ENCODE measurements around the gene F5. TPM values are rescaled to one million over a fixed set of nuclear protein-coding genes. Genes with fewer than 3 reads are reported as not detected.
"Not testable (repeated sequence)": the region's sequence is repeated elsewhere in the genome, so short reads cannot be mapped to it uniquely, and the experiment has no call there.

The F5 gene
- total RNA-seq, 1 donor from 2014 or later: not detected

DNA sequence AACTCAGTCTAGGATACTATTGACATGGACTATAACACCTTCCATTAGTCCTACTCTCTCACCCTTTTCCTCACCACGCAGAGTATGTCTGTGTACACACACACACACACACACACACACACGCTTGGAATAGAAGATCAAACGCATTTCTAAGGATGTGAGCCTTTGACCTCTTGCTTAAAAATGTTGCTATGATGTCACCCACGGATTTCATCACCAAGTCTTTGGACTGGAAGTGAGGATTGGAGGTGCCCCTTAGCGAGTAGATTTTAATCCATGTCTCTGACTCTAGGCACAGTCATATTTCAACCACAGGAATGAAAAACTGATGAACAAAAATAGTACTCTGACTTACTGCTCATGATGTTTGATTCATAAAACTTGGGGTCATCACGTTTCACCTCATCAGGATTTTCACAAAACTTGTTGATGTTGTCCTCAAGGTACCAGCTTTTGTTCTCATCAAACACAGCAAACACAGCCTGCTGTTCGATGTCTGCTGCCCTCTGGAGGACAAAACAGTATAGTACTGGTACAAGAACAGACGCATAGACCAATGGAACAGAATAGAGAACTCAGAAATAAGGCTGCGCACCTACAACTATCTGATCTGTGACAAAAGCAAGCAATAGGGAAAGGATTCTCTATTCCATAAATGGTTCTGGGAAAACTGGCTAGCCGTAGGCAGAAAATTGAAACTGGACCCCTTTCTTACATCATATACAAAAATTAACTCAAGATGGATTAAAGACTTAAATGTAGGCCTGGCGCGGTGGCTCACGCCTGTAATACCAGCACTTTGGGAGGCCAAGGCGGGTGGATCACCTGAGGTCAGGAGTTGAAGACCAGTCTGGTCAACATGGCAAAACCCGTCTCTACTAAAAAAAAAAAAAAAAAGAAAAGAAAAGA lies 39.9 kb downstream of the F5 start:
- peak; percentile 41 for DNase-seq (ENCODE audit: extremely low read depth, low read depth, low spot score)

DNA sequence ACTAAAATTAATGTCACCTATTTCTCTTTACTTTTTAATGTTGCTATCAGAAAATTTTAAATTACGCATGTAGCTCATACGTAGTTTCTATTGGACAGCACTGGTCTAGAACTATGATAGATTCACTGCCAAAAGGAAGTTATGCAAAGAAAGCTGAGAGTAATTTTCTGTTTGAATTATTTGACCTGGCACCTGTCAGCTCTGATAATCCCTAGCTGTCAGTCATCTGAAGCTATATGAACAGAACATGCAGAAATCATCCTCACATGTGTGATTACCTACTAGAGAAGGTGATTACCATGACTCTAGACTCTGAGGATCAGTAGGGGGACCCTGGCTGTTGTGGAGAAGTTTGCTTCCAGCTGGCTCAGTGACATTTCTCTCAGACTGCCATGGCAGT lies 40.8 kb downstream of the F5 start:
- no peak for DNase-seq (ENCODE audit: extremely low read depth, low read depth, low spot score)

DNA sequence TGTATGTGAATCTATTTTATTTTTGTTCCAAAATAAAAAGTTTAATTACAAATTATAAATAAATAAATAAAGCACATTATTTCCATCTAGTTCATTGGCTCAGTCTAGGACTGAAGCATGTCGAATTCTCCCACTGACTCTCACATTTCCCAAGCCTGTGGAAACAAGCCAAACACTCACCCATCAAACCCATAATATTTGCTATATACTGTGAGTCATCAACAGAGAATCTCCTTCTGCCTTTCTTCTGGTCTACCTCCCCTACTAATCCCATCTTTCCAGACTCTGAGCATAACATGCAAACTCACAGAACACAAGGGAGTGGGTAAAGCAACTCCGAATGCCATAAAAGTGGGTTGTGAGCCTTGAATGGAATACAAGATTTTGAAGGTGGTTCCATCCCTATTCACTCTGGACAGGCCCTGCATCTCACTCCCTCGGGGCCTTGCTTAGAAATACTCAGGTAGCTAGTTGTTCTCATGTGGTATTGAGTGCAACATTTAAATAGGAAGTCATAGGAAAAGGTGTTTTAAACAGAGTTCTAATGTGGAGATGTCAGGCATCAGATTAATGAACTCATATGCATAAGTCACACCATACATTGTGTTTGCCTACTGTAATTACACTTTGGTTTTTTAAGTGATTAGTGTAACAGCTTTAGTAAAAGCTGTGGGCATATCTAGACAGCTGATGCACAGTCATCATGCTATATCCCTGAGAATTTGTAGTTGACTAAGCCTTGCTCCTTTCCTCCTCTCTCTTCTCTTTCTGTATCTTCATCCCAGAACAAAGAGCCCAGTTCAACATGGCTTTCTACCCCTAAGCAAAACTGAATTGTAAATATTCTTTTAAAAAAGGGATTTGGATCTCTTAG lies 47.0 kb downstream of the F5 start:
- DNase-seq (ENCODE audit: extremely low read depth, low read depth, low spot score): peak; percentile 7

DNA sequence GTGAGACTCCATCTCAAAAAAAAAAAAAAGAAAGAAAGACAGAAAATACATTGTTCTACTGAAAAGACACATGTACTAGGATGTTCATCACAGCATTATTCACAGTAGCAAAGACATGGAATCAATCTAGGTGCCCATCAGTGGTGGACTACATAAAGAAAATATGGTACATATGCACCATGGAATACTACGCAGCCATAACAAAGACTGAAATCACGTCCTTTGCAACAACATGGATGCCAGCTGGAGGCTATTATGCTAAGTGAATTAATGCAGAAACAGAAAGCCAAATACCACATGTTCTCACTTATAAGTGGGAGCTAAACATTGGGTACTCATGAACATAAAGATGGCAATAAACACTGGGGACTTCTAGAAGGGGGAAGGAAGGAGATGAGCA lies 51.6 kb downstream of the F5 start:
- no peak for DNase-seq (ENCODE audit: extremely low read depth, low read depth, low spot score)

DNA sequence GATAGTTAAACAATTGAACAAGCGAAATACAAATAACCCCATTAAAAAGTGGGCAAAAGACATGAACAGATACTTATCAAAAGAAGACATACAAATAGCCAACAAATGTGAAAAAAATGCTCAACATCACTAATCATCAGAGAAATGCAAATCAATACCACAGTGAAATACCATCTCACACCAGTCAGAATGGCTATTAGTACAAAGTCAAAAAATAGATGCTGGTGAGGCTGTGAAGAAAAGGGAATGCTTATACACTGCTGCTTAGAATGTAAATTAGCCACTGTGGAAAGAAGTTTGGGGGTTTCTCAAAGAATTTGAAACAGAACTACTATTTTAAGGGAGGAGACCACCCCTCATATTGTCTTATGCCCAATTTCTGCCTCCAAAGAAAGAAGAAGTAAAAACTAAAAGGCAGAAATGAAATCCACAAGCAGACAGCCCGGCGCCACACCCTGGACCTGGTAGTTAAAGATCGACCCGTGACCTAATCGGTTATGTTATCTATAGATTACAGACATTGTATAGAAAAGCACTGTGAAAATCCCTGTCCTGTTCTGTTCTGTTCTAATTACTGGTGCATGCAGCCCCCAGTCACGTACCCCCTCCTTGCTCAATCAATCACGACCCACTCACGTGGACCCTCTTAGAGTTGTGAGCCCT lies 52.6 kb downstream of the F5 start:
- not testable (repeated sequence) for DNase-seq (ENCODE audit: extremely low read depth, low read depth, low spot score)

DNA sequence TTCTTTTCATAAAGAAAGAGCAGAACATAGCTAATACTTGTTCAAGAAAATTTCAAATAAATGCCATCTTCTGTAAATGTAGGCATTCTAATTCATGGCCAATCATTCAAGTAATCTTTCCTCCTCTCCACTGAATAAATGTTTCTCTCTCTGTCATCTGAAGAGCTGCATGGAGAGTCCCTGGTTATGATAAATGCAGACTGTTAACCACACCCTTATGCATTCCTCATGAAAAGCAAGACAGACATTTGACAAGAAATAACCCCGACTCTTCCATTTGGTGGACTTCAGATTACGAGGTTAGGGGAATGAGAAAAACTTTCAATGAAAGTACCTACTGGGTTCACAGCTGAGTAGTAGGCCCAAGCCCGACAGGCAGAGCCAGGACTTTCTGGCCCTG lies 55.8 kb downstream of the F5 start:
- no peak for DNase-seq (ENCODE audit: extremely low read depth, low read depth, low spot score)

DNA sequence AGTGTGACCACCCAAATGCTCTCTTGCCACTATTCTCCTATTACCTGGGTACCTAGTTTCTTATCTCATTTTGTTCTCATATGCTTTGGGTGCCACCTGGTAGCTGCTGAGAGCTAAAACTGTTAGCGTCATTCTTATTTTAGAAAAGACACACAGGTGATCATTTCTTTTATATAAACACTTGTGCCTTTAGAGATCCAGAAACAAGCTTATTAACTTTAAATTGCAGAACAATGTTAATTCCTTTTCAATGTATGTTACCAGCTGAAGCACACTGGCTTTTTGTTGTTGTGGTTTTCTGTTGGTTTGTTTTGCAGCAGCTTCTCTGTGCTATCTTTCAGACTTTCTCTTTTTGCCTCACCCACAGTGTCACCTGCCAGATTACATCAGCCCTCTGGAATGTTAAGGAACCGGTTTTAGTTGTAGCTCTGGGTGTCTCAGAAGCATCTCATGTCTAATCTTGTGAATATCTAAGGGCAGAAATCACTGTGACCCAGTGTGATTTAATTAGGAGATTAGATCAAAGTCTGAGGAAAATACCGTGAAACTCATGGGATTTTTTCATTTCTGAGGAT lies 57.1 kb downstream of the F5 start:
- DNase-seq (ENCODE audit: extremely low read depth, low read depth, low spot score): no peak

DNA sequence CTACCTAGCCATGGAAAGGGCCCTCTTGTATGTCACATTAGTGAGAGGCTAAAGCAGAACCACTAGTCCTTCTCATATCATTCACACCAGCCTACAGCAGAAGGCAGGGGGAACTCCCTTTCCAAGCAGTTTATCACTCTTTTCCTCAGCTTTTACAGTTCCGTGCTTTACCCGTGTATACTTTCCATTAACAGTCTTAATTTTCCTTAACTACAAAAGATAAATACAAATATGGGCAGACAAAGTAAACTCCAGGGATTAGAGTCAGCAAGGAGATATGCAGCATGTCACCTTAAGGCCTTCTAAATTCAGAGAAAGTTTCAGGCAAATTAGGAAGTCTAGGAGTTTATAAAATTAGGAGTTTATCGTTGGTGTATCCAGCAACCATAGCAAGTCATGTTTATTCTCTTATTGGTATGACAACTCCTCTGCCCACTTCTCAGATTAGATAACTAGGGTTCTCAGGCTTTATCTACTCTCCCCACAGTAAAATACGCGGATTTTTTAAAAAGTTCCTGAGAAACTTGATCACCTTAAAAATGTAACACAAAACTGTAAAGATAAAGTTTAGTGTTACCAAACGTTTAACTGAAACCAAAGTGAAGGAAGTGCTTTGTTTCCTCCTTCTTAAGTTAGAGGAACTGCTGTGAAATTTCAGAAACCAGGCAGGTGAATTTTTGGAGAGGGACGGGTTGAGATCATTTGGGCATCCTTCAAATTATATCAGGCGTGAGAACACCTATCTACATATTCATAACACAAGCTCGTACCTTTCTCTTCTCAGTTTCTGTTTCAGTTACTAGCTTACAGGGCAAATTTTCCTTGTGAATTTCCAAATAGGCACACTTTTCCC lies 57.8 kb downstream of the F5 start:
- no peak for DNase-seq (ENCODE audit: extremely low read depth, low read depth, low spot score)

DNA sequence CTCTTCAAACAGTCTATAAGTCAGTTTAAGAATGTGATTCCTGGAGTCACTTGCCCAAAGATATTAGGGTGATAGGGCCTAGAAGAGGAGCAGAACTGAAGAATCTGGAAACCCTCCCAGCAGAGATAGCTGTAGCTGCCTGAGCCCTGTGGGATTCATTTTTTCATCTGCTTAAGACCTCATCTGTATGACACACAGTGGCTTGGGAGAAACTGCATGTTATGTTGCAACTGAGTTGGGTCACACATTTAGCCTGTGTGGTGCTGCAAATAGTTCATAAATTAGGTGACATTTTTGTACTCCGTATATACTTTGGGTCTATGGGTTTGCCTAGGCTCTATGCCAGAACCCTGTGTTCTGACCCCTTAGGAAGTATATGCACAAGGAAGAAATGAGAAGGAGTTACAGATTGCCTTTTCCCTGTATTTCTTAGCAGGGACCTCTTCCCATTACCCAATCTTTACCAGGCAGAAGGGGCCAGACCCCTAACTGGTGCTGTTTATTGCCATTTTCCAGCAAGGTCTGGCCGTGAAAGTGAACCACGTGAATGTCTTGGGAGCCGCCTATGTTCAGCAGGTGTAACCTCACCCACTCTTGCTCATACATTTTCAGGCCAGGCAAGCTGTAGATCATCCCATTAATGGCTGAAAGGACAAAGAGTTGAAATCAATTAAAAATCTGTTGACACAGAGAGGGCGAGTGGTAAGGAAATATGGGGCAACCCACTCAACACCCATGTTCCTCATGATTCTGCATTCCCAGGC lies 58.6 kb downstream of the F5 start:
- DNase-seq (ENCODE audit: extremely low read depth, low read depth, low spot score): no peak

DNA sequence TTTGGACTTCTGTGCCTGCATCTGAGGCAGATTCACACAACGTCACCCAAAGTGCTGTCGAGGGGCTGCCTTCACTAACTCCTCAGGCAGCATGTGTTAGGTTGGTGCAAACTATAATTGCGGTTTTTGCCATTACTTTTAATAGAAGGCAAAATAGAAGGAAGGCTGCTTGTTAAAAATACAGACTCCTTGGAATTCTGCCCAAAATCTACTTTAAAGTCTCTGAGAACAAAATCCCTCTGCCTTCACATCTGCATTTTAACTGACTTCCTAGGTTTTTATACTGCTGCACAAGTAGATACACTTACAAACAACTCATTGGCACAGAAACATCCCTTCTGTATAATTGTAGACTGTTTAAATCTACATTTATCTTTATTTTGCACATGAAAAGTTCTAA lies 59.3 kb downstream of the F5 start:
- no peak for DNase-seq (ENCODE audit: extremely low read depth, low read depth, low spot score)

DNA sequence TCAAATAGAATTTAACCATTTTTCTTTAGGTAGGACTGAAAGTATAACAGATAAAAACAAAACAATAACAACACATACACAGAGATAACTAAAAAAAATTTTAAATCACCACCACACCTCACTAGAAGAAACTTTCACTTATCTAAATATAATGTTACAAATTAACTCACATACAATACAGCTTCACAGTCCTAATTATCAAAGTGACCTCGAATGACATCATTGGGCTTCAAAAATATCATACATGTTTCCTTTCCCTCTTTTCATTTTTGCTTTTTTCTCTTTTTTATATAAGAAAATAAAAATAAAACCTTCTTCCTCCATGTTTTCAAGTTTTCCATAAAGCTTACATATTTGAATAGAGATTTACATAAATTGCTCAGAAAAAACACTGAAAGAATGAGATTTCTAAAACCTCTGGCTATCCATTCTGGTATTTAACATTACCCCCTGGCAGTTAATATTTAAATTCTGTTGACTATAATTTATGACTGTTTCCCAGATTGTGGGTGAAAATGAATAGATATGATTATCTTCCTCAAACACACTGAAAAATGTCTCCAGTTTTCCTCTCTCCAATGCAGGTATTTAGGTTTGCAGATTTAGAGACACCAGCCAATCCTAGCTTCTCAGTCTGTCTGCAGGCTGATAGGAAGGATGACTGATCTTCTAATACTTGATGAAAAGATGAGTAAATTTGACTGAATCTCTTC lies 60.0 kb downstream of the F5 start:
- no peak for DNase-seq (ENCODE audit: extremely low read depth, low read depth, low spot score)

DNA sequence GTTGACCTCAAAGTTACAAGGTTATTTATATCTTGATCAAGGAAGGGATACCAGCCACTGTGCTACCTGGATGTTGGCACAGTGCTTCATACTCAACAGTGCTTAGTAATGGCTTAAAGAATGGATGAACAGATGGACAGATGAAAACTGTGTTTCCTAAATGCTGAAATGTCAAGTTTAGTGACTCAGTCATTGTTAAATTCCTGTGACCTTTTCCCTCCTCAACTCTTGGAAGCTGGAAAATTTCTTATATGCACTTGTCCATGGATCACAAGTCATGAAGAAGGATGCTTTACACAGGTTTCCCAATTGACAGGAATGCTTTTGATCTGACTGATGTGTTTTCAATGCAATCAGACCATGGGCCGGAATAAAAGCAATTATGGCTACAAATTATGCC lies 60.9 kb downstream of the F5 start:
- no peak for DNase-seq (ENCODE audit: extremely low read depth, low read depth, low spot score)

DNA sequence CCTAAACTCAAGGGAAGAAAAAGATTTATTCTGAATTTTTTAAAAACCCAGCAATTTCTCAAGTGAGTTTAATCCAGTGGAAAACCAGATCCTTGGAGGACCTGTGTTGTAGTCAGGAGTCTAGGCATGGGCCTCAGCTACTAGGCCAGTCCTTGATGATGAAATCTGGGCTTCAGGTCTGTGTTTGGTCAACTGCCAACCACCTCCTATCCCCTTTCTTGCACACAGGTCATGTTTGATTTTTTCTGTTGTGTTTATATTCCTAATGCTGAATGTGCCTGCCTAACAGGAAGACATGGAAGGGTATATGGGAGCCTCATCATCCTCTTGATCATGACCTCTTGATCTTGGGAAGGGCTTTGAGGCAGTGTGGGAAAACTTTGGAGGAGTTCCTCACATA lies 62.4 kb downstream of the F5 start:
- DNase-seq (ENCODE audit: extremely low read depth, low read depth, low spot score): no peak

DNA sequence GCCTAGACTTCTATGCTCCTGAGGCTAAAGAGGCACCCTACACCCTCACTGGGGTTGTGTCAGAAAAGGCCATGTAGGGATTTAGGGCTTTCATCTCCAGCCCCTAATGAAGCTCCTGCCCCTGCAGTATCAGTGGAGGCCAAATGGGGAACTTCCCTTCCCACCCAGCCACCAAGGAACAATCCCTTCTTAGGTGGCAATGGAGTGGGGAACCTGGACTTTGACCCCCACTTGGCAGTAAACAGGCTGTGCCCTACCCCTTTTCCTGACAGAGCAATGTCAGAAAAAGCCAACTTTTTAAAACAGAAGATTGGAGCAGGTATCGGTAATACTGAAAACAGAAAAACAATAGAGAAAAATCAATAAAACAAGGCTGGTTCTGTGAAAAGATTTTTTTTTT lies 65.1 kb downstream of the F5 start:
- DNase-seq (ENCODE audit: extremely low read depth, low read depth, low spot score): no peak

DNA sequence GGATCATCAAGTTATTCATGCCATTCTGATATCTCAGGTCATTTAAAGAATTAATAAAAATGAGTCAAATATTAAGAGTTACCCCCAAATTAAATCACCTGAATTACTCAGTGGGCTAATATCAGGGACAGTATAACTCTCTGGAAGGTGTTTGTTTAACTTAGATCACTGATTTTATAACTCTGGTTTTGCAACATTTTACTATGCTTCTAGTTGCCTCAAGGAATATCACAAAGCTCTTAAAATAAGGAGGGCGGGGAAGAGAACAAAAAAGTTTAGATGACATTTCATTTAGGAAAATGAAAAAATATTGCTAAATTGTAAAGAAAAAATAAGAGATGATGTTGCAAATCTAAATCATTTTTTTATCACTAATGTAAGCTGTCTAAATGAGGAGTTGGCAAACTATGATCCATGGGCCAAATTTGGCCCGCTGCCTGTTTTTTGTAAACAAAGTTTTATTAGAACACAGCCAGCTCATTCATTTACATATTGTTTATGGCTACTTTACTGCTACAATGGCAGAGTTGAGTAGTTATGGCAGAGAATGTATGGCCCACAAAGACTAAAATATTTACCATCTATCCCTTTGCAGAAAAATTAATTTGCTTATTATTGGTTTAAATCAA lies 68.6 kb downstream of the F5 start:
- DNase-seq (ENCODE audit: extremely low read depth, low read depth, low spot score): no peak

DNA sequence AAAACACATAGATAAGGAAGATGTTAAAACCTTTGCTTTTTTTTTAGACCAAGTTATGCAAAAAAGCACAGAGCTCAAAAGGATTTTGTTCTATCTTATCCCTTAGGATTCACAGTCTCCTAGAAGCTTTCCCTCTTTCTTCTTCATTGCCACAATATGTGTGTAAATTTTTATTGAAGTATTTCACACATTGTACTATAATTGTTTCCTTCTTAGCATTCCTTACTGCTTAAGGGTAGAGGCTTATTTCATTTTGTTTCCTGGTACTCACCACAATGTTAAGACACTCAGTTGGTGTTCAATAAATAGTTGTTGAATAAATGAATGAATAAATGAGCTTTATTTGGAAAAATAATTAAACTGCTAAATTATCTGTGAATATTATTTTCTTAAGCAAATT lies 70.6 kb downstream of the F5 start:
- DNase-seq (ENCODE audit: extremely low read depth, low read depth, low spot score): no peak

DNA sequence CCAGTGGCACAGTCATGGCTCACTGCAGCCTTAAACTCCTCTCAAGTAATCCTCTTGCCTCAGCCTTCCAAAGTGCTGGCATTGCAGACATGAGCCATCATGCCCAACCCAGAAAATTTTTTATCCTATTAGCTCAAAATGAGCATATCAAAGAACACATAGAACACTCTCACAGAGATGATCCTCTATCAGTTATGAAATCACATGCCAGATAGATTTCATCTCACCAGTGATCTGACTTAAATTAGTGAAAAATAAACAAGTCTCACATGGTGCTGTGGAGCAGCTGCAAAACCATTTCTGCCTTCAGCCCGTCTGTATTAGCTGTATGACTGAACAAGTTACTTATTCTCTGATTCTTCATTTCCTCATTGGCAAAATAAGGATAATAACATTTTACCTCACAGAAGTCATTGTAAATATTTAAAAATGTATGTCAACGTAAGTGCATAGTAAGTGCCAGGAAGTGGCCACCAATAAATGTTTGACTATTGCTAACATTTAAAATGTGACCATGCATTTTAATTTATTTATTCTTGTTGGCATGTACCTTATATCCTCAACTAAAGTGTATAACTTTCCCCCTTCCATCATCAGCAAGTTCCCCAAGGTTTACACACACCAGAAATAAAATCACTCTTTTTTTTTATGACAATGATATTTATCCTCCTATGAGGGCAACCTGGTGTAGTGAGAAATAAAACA lies 71.6 kb downstream of the F5 start:
- DNase-seq (ENCODE audit: extremely low read depth, low read depth, low spot score): no peak

DNA sequence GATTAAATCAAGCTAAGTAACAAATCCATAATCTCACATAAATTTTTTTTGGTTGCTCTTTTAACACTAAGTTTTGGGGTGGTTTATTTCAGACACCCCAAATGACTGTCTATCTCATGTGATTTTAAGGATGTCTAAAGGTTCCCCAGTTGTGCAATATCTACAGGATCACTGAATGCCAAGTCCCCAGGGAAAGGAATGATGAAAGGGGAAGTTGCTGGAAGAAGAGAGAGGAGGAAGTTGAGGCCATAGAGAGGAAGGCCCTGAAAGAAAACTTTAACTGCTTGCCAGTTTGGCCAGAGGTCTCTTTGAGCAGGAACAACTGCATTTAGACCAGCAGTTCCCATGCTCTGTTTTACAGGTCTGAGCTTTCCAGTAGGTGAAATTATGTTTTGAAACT lies 73.1 kb downstream of the F5 start:
- no peak for DNase-seq (ENCODE audit: extremely low read depth, low read depth, low spot score)

Data from glomerular endothelial cell (primary cell).